Measurements from ENCODE around the gene ATP5F1D. TPM values are rescaled to one million over a fixed set of nuclear protein-coding genes. Genes with fewer than 3 reads are reported as not detected.

The ATP5F1D gene
- total and polyA plus RNA-seq, 2 of the 8 experiments (the other 6 are each of a cell fraction or from before 2014, with no cell fraction given): 174 to 249 TPM

GRCh38 chr19:1266129-1266915, 24.8 kb downstream of the ATP5F1D start (continued):
- TF ChIP-seq RAD21 (IDR thresholded peaks at IDR 0.05 in 1 of 2, conservative IDR thresholded peaks at IDR 0.05 in 1 of 2; ENCODE audit: low read depth in 2 of 2, low read length in 2 of 2) (no peak), SP1 (IDR thresholded peaks at IDR 0.05; ENCODE audit: low read depth, low read length) (0 out of 2 replicates have a peak, but pooled peaks have one; percentile 4), BCL11A (IDR thresholded peaks at IDR 0.05; ENCODE audit: low read depth in 2 of 2, low read length in 2 of 2) (no peak), GABPA (IDR thresholded peaks at IDR 0.05; ENCODE audit: borderline replicate concordance, insufficient read depth, low read length) (no peak), ZNF274 (IDR thresholded peaks at IDR 0.05; ENCODE audit: borderline replicate concordance, extremely low read depth, low read length) (no peak), POU5F1 (IDR thresholded peaks at IDR 0.05; ENCODE audit: low read depth, low read length) (no peak), ASH2L (IDR thresholded peaks at IDR 0.05; ENCODE audit: low read length) (peak; percentile 58), JUN (IDR thresholded peaks at IDR 0.05; ENCODE audit: low read depth, low read length) (no peak), MAFK (IDR thresholded peaks at IDR 0.05; ENCODE audit: low read depth, low read length) (no peak), YY1 (IDR thresholded peaks at IDR 0.05; ENCODE audit: low read depth, low read length) (no peak), HDAC6 (IDR thresholded peaks at IDR 0.05; ENCODE audit: low read depth, low read length) (no peak), TEAD4 (IDR thresholded peaks at IDR 0.05; ENCODE audit: low read depth, low read length) (no peak), TAF7 (optimal IDR thresholded peaks at IDR 0.05; ENCODE audit: borderline replicate concordance, low read depth, low read length) (no peak), SIRT6 (IDR thresholded peaks at IDR 0.05; ENCODE audit: low read length) (no peak), RBBP5 (IDR thresholded peaks at IDR 0.05; ENCODE audit: borderline replicate concordance, low read depth, low read length) (0 out of 2 replicates have a peak, but pooled peaks have one; percentile 6), EGR1 (IDR thresholded peaks at IDR 0.05; ENCODE audit: borderline replicate concordance, low read depth, low read length) (peak; percentile 16; the same call in 1 of the 2 replicates), BRCA1 (IDR thresholded peaks at IDR 0.05; ENCODE audit: low read depth, low read length) (no peak), RNF2 (IDR thresholded peaks at IDR 0.05; ENCODE audit: borderline replicate concordance, low read depth, low read length, missing control alignments, poor library complexity, severe bottlenecking) (no peak), EZH2 (IDR thresholded peaks at IDR 0.05; ENCODE audit: low read depth, low read length, severe bottlenecking) (no peak), HDAC2 (IDR thresholded peaks at IDR 0.05; ENCODE audit: borderline replicate concordance in 1 of 2, low read depth in 2 of 2, low read length in 2 of 2) (no peak), SUZ12 (IDR thresholded peaks at IDR 0.05; ENCODE audit: low read length) (no peak)

Data from H1 (cell line).